Measurements from ENCODE around the gene FOXN3.

GRCh38 chr14:89314274-89314673 lies 102.8 kb downstream of the FOXN3 start:
- TF ChIP-seq POLR2A (IDR thresholded peaks at IDR 0.05; ENCODE audit: low read depth, low read length) = no peak
- TF ChIP-seq POLR2AphosphoS5 (IDR thresholded peaks at IDR 0.05; ENCODE audit: low read depth, low read length) = no peak

Data from GM12892 (cell line).